K562 (cell line): ENCODE measurements around the gene TOR1AIP1. TPM values are rescaled to one million over a fixed set of nuclear protein-coding genes. Genes with fewer than 3 reads are reported as not detected.
A peak's percentile ranks its signal among the peaks of the same experiment; 100 is the strongest.

Experiments
- ESRRA ChIP-seq: fragments of 450-650 bp; IDR thresholded peaks from 2 replicates; pipeline ENCODE4 v1.6.1; 2014; ENCODE audit warnings: low read depth, mild to moderate bottlenecking, moderate library complexity, borderline replicate concordance
- GTF2A2 ChIP-seq: IDR thresholded peaks from 2 replicates; pipeline ENCODE4 v1.6.1; 2016; ENCODE audit warnings: mild to moderate bottlenecking, missing genetic modification characterization, missing compliant biosample characterization
- HDAC6 ChIP-seq: IDR thresholded peaks from 2 replicates; pipeline ENCODE4 v1.6.1; 2012; ENCODE audit warnings: low read depth, mild to moderate bottlenecking, control low read depth, inconsistent platforms, low read length, moderate library complexity
- NEUROD1 ChIP-seq: fragments of 150-350 bp; IDR thresholded peaks from 2 replicates; pipeline ENCODE4 v1.6.1; 2014; ENCODE audit warnings: borderline replicate concordance, low read length, low read depth; ENCODE audit not compliant: partially characterized antibody
- NR2C1 ChIP-seq, 2 experiments: fragments of 450-650 bp; IDR thresholded peaks; 2 replicates each; pipeline ENCODE4 v1.6.1; 2017; ENCODE audit warnings: mild to moderate bottlenecking in 2 of 2, antibody characterized with exemption in 1 of 2, inconsistent platforms in 1 of 2, missing compliant biosample characterization in 1 of 2, missing genetic modification characterization in 1 of 2
- RNF2 ChIP-seq: sonication (generic); IDR thresholded peaks from 2 replicates; pipeline ENCODE4 v1.6.1; 2016
- ZC3H11A ChIP-seq: IDR thresholded peaks from 2 replicates; pipeline ENCODE4 v1.6.1; 2012; ENCODE audit warnings: low read depth, low read length, improper control_type of control experiment
- ZNF766 ChIP-seq: fragments of 200-800 bp; sonication (Bioruptor generic); conservative IDR thresholded peaks from 2 replicates; pipeline ENCODE4 v1.6.1; 2016; ENCODE audit warnings: missing genetic modification characterization, missing compliant biosample characterization
- ZNF77 ChIP-seq: fragments of 250-450 bp; sonication (Bioruptor Pico); IDR thresholded peaks from 2 replicates; pipeline ENCODE4 v1.5.0; 2020
- ZNF830 ChIP-seq: fragments of 250-450 bp; sonication (Bioruptor Pico); IDR thresholded peaks from 2 replicates; pipeline ENCODE4 v1.5.0; 2021; ENCODE audit warnings: mild to moderate bottlenecking
- polyA plus RNA-seq, 8 experiments: library from polyadenylated mRNA; depleted of rRNA in 4 of 8; stranded (reverse) in 5 of 8; unstranded in 3 of 8; fragments of >200 nt; fragmentation: Nextera tagmentation in 2 of 8; fragmentation: Illumina TruSeq in 1 of 8; extraction: Ambion mirVana in 2 of 8; extraction: Trizol in 1 of 8; gene quantifications; 2 replicates each; pipeline versions ENCODE4 v1.2.1 to v1.2.3, GENCODE V29; 2011 to 2014; ENCODE audit warnings: inconsistent platforms in 1 of 8, missing spikeins in 1 of 8
- total RNA-seq, 7 experiments: library from RNA; depleted of rRNA in 6 of 7; stranded (reverse); fragments of >200 nt in 6 of 7; fragmentation: Illumina TruSeq in 2 of 7; extraction: Trizol in 2 of 7; gene quantifications; 2 replicates each; pipeline versions ENCODE4 v1.2.1 to v1.2.3, GENCODE V29; 2011 to 2021; ENCODE audit warnings: low replicate concordance in 1 of 7
- TF ChIP-seq, protein P1 (sequence below), 2 experiments: fragments of 450-650 bp in 1 of 2; sonication (generic) in 1 of 2; formaldehyde crosslinking in 1 of 2; IDR thresholded peaks; 2 replicates each; pipeline versions ENCODE4 v1.7.1 to v1.9.0; 2016 to 2022; ENCODE audit warnings: inconsistent platforms in 1 of 2, mild to moderate bottlenecking in 1 of 2, missing genetic modification reagents in 1 of 2
- TF ChIP-seq, protein P2 (sequence below): fragments of 250-450 bp; sonication (Bioruptor Pico); IDR thresholded peaks from 2 replicates; pipeline ENCODE4 v1.4.0; 2020

The TOR1AIP1 gene
- total and polyA plus RNA-seq, 9 of the 15 experiments (the other 6 are each of a cell fraction or from before 2014, with no cell fraction given), result 18.1 to 46.9 (median 35.5) TPM

DNA sequence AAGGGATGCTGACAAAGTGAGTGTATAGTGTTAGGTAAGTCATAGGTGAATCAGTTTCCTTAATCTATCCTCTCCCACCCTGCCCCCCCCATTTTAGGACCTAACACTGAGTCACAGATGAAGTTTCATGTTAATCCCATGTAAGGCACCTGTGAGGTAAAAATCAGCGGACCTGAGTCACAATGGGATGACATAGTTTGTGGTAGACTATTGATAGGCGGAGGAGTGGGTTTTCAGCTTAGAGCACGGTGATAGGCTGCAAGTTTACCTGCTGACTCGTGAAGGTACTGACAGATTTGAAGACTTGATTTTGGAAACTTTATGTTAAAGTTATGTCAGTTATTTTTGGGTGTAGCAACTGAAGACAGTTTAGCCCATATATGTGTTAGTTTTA lies 1.7 kb downstream of the TOR1AIP1 start (continued):
- TF ChIP-seq, protein P1, sequence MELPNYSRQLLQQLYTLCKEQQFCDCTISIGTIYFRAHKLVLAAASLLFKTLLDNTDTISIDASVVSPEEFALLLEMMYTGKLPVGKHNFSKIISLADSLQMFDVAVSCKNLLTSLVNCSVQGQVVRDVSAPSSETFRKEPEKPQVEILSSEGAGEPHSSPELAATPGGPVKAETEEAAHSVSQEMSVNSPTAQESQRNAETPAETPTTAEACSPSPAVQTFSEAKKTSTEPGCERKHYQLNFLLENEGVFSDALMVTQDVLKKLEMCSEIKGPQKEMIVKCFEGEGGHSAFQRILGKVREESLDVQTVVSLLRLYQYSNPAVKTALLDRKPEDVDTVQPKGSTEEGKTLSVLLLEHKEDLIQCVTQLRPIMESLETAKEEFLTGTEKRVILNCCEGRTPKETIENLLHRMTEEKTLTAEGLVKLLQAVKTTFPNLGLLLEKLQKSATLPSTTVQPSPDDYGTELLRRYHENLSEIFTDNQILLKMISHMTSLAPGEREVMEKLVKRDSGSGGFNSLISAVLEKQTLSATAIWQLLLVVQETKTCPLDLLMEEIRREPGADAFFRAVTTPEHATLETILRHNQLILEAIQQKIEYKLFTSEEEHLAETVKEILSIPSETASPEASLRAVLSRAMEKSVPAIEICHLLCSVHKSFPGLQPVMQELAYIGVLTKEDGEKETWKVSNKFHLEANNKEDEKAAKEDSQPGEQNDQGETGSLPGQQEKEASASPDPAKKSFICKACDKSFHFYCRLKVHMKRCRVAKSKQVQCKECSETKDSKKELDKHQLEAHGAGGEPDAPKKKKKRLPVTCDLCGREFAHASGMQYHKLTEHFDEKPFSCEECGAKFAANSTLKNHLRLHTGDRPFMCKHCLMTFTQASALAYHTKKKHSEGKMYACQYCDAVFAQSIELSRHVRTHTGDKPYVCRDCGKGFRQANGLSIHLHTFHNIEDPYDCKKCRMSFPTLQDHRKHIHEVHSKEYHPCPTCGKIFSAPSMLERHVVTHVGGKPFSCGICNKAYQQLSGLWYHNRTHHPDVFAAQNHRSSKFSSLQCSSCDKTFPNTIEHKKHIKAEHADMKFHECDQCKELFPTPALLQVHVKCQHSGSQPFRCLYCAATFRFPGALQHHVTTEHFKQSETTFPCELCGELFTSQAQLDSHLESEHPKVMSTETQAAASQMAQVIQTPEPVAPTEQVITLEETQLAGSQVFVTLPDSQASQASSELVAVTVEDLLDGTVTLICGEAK (IDR thresholded peaks at IDR 0.05), result peak; percentile 42; the same call in 1 of the 2 replicates
- TF ChIP-seq, protein P1 (CRISPR knock-in tag; IDR thresholded peaks at IDR 0.05), result no peak
- TF ChIP-seq ZNF766 (CRISPR knock-in tag) (no peak), ZC3H11A (no peak), RNF2 (no peak), NR2C1 (IDR thresholded peaks at IDR 0.05) (0 out of 2 replicates have a peak, but pooled peaks have one; percentile 18), NR2C1 (tag; IDR thresholded peaks at IDR 0.05) (no peak), ZNF830 (CRISPR knock-in tag) (no peak), GTF2A2 (tag) (no peak), ESRRA (no peak), NEUROD1 (no peak), HDAC6 (no peak), ZNF77 (CRISPR knock-in tag) (no peak)
- TF ChIP-seq, protein P2, sequence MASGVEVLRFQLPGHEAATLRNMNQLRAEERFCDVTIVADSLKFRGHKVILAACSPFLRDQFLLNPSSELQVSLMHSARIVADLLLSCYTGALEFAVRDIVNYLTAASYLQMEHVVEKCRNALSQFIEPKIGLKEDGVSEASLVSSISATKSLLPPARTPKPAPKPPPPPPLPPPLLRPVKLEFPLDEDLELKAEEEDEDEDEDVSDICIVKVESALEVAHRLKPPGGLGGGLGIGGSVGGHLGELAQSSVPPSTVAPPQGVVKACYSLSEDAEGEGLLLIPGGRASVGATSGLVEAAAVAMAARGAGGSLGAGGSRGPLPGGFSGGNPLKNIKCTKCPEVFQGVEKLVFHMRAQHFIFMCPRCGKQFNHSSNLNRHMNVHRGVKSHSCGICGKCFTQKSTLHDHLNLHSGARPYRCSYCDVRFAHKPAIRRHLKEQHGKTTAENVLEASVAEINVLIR (CRISPR knock-in tag), result no peak
